GM21786 (cell line): Measurements from ENCODE around the gene TMEM144.
A peak's percentile ranks its signal among the peaks of the same experiment; 100 is the strongest.
"Not testable (repeated sequence)": the region's sequence is repeated elsewhere in the genome, so short reads cannot be mapped to it uniquely, and the experiment has no call there.

Experiments used
- ATAC-seq: cut with Tn5 transposase; IDR thresholded peaks from one replicate; pipeline ENCODE4 v1.9.1; 2021; ENCODE audit not compliant: unreplicated experiment

TMEM144 gene

DNA sequence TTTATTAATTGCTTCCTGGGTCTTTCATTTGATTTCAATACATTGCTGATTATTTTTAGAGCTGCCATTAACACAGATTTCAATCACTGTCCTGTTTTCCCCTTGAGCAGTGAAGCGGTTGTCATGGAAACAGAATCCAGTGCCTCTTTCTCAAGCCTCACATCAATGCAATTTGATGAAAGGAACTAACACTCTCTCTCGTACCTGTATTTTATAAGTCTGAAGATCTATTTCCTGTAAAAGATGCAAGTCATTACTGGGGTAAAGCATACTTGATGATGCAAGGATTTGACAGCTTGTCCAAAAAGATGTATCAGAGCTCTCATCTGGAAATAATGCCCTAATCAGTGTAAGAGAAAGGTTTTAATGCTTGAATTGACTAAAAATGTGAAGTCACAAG, 19.6 kb upstream of the TMEM144 start:
- ATAC-seq: no peak

DNA sequence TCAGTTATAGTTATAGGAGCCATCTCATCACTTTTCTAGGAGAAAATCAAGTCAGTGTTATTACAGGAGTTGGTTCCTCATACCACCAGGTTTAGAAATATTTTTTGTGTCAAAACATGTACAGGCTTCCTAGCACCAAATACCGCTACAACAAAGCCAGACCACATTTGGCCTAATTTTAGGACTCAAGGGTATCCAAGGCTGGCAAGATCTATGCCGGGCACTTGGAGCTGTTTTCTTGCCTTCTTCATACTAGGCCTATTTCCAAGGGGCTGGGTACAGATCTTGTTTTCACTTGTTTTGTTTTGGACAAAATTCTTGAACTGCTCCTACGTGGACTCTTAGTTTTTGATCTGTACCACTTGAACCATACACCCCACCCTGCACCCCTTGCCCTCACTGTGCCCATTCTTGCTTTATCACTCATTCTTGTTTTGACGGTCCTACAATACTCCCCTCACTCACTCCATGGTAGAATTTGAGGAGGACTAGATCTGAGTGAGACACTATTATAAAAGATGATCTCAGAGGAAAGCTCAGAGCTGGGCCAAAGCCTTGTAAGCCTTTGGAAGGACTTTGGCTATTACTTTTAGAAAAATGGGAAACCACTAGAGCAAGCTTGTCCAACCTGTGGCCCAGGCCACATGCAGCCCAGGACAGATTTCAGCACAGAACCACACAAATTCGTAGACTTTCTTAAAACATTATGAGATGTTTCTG, 17.7 kb upstream of the TMEM144 start:
- ATAC-seq: no peak

GRCh38 chr4:158193171-158193749, 17.0 kb upstream of the TMEM144 start:
- ATAC-seq: no peak

GRCh38 chr4:158195297-158195696, 15.0 kb upstream of the TMEM144 start:
- no peak for ATAC-seq

- no peak for ATAC-seq
Observed at GRCh38 chr4:158197194-158197776, 13.0 kb upstream of the TMEM144 start.

- ATAC-seq: no peak
Observed at GRCh38 chr4:158200214-158200613, 10.1 kb upstream of the TMEM144 start.

GRCh38 chr4:158201322-158201721, 9.0 kb upstream of the TMEM144 start:
- ATAC-seq: no peak

- ATAC-seq: no peak
Observed at GRCh38 chr4:158201876-158202275, 8.4 kb upstream of the TMEM144 start.

DNA sequence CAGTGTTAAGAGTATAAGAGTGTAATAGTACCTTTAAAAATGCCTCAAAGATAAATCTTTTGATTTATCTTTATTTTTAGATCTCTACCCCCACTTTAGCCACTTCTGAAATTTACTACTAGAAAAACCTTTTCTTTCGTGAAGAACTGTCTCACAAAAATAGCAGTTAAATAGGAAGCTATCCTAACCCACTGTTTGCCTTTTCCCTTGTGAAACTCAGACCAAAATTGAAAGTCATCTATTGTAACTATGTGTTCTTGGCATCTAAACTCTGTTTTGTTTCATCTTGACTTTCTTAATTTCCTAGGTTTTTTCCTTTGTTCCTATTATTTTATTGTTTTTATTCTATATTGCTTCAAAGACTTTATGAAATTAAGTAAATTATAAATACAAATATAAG, 7.8 kb upstream of the TMEM144 start:
- no peak for ATAC-seq

GRCh38 chr4:158203436-158203835, 6.8 kb upstream of the TMEM144 start:
- ATAC-seq: no peak

DNA sequence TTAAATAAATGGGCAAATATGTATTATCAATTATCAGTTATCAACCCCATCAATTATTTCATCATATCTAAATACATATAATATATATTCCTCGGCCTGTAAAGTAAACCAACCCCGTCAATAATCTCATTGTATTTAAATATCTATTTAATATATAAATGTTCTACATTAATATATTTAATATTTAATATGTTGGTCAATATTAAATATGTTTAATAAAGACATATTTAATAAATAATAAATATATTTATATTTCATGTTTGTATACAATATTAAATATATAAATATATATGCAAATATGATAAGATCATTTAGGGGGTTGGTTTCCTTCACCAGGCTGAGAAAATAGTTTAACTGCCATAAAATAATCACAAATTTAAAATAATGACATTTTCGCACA, 6.4 kb upstream of the TMEM144 start:
- no peak for ATAC-seq

GRCh38 chr4:158208963-158209640, 1.2 kb upstream of the TMEM144 start:
- ATAC-seq: peak; percentile 49

GRCh38 chr4:158211222-158211621, 936 bp downstream of the TMEM144 start:
- ATAC-seq: no peak

- ATAC-seq: no peak
Observed at GRCh38 chr4:158213466-158213865, 3.2 kb downstream of the TMEM144 start.

DNA sequence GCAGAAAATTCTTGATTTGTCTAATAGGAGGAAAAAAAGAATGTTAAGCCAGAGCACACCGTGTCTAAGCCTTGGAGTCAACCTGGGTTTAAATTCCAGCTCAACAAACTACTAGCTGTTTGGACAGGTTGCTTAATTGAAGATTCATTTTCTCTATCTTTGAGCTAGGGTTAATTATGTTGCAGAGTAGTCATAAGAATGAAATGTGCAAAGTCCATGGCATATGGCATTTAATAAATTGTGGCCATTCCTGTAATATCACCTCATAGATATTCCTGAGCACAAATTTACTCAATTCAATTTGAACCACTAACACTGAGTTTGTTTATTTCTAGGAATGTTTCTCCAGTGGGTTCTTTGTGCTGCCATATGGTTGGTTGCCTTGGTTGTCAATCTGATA, 4.6 kb downstream of the TMEM144 start:
- no peak for ATAC-seq

- no peak for ATAC-seq
Observed at GRCh38 chr4:158217763-158218162, 7.5 kb downstream of the TMEM144 start.

- ATAC-seq: no peak
Observed at GRCh38 chr4:158219623-158220022, 9.3 kb downstream of the TMEM144 start.

- ATAC-seq: not testable (repeated sequence)
Observed at GRCh38 chr4:158224318-158224717, 14.0 kb downstream of the TMEM144 start.

DNA sequence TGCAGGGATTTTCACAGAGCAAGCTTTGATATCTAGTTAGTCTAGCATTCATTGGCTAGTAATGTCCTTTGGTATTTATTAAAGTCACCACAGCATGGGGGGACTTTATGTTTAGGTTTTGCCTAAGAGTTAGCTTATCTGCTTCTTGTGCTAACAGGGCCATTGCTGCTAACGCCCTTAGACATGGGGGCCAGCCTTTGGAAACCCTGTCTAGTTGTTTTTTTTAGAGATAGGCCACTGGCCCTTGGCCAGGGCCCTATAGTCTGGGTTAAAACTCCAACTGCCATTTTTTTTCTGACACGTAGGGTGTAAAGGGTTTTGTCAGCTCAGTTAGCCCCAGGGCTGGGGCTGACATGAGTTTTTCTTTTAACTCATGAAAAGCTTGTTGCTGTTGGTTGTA, 14.7 kb downstream of the TMEM144 start:
- ATAC-seq: not testable (repeated sequence)

DNA sequence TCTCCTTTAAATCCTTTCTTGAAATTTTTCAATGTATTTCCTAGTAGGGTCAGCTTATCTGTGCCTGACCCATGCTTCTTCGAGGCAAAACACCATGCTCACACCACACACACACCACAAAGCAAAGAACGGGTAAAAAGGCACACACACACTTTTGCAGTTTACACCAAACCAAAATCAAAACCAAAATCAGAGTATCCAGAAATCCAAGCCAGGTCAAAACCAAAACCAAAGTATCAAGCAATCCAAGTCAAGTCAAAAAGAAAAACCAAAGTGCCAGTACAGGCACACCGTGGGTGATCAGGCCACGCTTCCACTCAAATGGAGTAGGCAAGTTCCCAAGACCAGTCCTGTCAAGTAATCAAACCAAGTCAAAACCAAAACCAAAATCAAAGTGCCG, 17.6 kb downstream of the TMEM144 start:
- not testable (repeated sequence) for ATAC-seq

DNA sequence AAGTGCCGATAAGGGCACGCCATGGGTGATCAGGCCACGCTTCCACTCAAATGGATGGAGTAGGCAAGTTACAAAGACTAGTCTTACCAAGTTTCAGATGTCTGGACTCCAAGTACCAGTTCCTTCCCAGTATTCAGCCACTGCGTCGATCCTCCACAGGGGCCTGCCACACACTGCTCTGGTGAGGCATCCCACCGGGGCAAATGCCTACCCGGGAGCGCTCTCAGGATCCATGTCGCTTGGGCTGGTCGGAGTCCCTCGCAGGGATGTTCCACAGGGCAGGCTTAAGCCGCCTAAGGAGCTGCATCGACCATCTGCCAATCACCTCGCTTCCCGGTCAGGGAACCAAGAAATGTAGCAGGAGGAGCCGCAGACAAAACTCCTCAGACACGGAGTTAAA, 18.1 kb downstream of the TMEM144 start:
- ATAC-seq: not testable (repeated sequence)

DNA sequence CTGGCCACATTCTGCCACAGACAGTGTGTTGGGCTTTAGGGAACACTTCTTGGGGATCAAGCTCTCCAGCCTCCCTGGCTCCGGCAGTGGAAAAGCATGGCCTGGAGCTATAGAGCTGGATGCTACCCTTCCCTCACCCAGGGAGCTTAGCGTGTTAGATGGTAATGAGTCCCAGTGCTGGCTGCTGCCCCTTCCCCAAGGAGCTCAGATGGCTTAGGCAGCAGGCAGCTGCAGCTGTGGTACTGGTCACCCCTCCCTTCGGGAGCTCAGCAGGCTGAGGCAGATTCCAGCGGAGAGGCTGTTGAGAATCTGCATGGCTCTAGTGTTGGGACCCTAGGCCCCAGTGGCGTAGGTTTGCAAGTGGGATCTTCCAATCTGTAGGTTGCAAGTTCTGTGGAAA, 19.5 kb downstream of the TMEM144 start:
- no peak for ATAC-seq
